Upper lobe of left lung (tissue), 4 donors: ENCODE measurements around the gene UXS1.

Experiments used
- POLR2A ChIP-seq, 4 donors: fragments of 450-650 bp; IDR thresholded peaks; one replicate each; pipeline ENCODE4 v1.5.1; 2016 to 2017; ENCODE audit warnings: antibody characterized with exemption in 4 of 4, mild to moderate bottlenecking in 2 of 4
- TF ChIP-seq, protein P1 (sequence below), 6 experiments: fragments of 450-650 bp in 4 of 6; fragments of 200-600 bp in 2 of 6; sonication (generic) in 2 of 6; IDR thresholded peaks; one replicate each; pipeline ENCODE4 v1.5.1; 2016 to 2019; ENCODE audit warnings: antibody characterized with exemption in 6 of 6

DNA sequence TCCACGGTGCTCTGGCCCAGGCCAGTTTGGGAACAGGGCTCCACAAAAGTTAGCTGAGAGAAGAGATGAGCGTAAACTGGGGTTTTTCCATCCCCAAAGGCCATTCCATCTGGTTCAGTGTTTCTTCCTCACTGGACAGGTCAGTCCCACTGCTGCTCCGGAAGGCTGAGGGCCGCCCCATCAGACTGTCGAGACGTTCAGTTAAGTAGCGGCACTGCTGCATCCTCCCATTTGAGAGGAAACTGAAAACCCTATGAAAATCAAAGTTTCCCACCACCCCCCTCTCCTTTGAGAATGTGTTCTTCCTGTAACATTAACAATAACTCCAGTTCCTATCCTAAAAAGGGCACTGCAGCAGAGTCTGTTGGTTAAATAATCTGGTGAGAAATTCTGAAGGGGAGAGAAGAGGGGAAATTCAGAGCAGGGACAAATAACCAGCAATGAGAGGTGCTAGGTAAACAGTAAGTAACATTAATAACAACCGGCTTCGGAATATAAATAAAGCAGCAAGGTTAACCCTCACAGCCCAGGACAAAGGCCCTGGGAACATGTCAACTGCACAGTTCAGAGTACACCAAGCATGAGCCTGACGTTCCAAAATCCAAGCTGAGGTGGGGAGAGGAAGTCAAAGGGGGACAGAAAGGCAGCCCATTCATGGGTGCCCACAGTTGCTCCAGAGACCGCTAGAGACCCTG lies 55.4 kb downstream of the UXS1 start:
- no peak for TF ChIP-seq POLR2A (IDR thresholded peaks at IDR 0.05)
- TF ChIP-seq, protein P1, sequence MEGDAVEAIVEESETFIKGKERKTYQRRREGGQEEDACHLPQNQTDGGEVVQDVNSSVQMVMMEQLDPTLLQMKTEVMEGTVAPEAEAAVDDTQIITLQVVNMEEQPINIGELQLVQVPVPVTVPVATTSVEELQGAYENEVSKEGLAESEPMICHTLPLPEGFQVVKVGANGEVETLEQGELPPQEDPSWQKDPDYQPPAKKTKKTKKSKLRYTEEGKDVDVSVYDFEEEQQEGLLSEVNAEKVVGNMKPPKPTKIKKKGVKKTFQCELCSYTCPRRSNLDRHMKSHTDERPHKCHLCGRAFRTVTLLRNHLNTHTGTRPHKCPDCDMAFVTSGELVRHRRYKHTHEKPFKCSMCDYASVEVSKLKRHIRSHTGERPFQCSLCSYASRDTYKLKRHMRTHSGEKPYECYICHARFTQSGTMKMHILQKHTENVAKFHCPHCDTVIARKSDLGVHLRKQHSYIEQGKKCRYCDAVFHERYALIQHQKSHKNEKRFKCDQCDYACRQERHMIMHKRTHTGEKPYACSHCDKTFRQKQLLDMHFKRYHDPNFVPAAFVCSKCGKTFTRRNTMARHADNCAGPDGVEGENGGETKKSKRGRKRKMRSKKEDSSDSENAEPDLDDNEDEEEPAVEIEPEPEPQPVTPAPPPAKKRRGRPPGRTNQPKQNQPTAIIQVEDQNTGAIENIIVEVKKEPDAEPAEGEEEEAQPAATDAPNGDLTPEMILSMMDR (IDR thresholded peaks at IDR 0.05): no peak
